WTC11 (cell line): ENCODE data around the gene HPDL.
"Not testable (repeated sequence)": the region's sequence is repeated elsewhere in the genome, so short reads cannot be mapped to it uniquely, and the experiment has no call there.

Experiments
- CREB1 ChIP-seq: sonication (generic); formaldehyde crosslinking; IDR thresholded peaks from 2 replicates; pipeline ENCODE4 v1.8.0; 2023; ENCODE audit warnings: mild to moderate bottlenecking, missing genetic modification reagents
- FOXJ3 ChIP-seq: sonication (generic); formaldehyde crosslinking; IDR thresholded peaks from 2 replicates; pipeline ENCODE4 v1.9.0; 2021; ENCODE audit warnings: missing genetic modification reagents, mild to moderate bottlenecking, borderline replicate concordance
- KAT7 ChIP-seq: sonication (generic); formaldehyde crosslinking; IDR thresholded peaks from 2 replicates; pipeline ENCODE4 v1.8.1; 2023; ENCODE audit warnings: missing genetic modification reagents, mild to moderate bottlenecking, borderline replicate concordance
- NFE2L1 ChIP-seq: sonication (generic); formaldehyde crosslinking; IDR thresholded peaks from 2 replicates; pipeline ENCODE4 v1.8.1; 2023; ENCODE audit warnings: missing genetic modification reagents
- NR1H2 ChIP-seq: sonication (generic); formaldehyde crosslinking; IDR thresholded peaks from 2 replicates; pipeline ENCODE4 v1.9.0; 2021; ENCODE audit warnings: mild to moderate bottlenecking, moderate library complexity, missing genetic modification reagents
- TP53 ChIP-seq: sonication (generic); formaldehyde crosslinking; IDR thresholded peaks from 2 replicates; pipeline ENCODE4 v1.8.1; 2023; ENCODE audit warnings: mild to moderate bottlenecking, missing genetic modification reagents
- TF ChIP-seq, protein P1 (sequence below): fragments of 200-600 bp; IDR thresholded peaks from 2 replicates; pipeline ENCODE4 v1.8.0; 2022; ENCODE audit warnings: antibody characterized with exemption
- TF ChIP-seq, protein P2 (sequence below): fragments of 250-450 bp; sonication (Bioruptor Pico); IDR thresholded peaks from 2 replicates; pipeline ENCODE4 v2.1.2; 2022; ENCODE audit warnings: mild to moderate bottlenecking, moderate library complexity
- TF ChIP-seq, protein P3 (sequence below): sonication (generic); formaldehyde crosslinking; IDR thresholded peaks from 2 replicates; pipeline ENCODE4 v1.8.0; 2022; ENCODE audit warnings: mild to moderate bottlenecking, missing genetic modification reagents
- TF ChIP-seq, protein P4 (sequence below): sonication (generic); formaldehyde crosslinking; IDR thresholded peaks from 2 replicates; pipeline ENCODE4 v1.8.1; 2023; ENCODE audit warnings: mild to moderate bottlenecking, missing genetic modification reagents, moderate library complexity
- TF ChIP-seq, protein P5 (sequence below): sonication (generic); formaldehyde crosslinking; conservative IDR thresholded peaks from 2 replicates; pipeline ENCODE4 v1.8.1; 2022; ENCODE audit warnings: mild to moderate bottlenecking, missing genetic modification reagents
- TF ChIP-seq, protein P6 (sequence below): sonication (generic); formaldehyde crosslinking; IDR thresholded peaks from 2 replicates; pipeline ENCODE4 v1.8.0; 2022; ENCODE audit warnings: mild to moderate bottlenecking, missing genetic modification reagents

DNA sequence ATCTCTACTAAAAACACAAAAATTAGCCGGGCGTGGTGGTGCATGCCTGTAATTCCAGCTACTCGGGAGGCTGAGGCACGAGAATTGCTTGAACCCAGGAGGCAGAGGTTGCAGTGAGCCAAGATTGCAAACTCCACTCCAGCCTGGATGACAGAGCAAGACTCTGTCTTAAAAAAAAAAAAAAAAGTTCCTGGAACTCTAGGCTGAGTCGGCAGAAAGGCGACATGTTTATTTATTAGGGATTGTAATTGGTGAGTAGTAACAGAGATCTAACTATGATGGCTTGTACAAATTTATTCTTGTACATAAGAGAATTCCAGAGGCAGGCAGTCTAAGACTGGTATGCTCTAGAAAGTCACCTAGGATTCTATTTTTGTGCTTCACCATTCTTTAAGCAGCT is 35.7 kb upstream of the HPDL start:
- not testable (repeated sequence) for TF ChIP-seq KAT7; NR1H2; TP53 (CRISPR knock-in tag); CREB1 (CRISPR knock-in tag); FOXJ3 (CRISPR knock-in tag); NFE2L1 (CRISPR knock-in tag)
- TF ChIP-seq, protein P1, sequence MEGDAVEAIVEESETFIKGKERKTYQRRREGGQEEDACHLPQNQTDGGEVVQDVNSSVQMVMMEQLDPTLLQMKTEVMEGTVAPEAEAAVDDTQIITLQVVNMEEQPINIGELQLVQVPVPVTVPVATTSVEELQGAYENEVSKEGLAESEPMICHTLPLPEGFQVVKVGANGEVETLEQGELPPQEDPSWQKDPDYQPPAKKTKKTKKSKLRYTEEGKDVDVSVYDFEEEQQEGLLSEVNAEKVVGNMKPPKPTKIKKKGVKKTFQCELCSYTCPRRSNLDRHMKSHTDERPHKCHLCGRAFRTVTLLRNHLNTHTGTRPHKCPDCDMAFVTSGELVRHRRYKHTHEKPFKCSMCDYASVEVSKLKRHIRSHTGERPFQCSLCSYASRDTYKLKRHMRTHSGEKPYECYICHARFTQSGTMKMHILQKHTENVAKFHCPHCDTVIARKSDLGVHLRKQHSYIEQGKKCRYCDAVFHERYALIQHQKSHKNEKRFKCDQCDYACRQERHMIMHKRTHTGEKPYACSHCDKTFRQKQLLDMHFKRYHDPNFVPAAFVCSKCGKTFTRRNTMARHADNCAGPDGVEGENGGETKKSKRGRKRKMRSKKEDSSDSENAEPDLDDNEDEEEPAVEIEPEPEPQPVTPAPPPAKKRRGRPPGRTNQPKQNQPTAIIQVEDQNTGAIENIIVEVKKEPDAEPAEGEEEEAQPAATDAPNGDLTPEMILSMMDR = not testable (repeated sequence)
- TF ChIP-seq, protein P2, sequence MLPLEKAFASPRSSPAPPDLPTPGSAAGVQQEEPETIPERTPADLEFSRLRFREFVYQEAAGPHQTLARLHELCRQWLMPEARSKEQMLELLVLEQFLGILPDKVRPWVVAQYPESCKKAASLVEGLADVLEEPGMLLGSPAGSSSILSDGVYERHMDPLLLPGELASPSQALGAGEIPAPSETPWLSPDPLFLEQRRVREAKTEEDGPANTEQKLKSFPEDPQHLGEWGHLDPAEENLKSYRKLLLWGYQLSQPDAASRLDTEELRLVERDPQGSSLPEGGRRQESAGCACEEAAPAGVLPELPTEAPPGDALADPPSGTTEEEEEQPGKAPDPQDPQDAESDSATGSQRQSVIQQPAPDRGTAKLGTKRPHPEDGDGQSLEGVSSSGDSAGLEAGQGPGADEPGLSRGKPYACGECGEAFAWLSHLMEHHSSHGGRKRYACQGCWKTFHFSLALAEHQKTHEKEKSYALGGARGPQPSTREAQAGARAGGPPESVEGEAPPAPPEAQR (CRISPR knock-in tag) = not testable (repeated sequence)
- TF ChIP-seq, protein P3, sequence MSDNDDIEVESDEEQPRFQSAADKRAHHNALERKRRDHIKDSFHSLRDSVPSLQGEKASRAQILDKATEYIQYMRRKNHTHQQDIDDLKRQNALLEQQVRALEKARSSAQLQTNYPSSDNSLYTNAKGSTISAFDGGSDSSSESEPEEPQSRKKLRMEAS (CRISPR knock-in tag) = not testable (repeated sequence)
- TF ChIP-seq, protein P4, sequence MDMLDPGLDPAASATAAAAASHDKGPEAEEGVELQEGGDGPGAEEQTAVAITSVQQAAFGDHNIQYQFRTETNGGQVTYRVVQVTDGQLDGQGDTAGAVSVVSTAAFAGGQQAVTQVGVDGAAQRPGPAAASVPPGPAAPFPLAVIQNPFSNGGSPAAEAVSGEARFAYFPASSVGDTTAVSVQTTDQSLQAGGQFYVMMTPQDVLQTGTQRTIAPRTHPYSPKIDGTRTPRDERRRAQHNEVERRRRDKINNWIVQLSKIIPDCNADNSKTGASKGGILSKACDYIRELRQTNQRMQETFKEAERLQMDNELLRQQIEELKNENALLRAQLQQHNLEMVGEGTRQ = not testable (repeated sequence)
- TF ChIP-seq, protein P5, sequence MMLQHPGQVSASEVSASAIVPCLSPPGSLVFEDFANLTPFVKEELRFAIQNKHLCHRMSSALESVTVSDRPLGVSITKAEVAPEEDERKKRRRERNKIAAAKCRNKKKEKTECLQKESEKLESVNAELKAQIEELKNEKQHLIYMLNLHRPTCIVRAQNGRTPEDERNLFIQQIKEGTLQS = not testable (repeated sequence)
- TF ChIP-seq, protein P6, sequence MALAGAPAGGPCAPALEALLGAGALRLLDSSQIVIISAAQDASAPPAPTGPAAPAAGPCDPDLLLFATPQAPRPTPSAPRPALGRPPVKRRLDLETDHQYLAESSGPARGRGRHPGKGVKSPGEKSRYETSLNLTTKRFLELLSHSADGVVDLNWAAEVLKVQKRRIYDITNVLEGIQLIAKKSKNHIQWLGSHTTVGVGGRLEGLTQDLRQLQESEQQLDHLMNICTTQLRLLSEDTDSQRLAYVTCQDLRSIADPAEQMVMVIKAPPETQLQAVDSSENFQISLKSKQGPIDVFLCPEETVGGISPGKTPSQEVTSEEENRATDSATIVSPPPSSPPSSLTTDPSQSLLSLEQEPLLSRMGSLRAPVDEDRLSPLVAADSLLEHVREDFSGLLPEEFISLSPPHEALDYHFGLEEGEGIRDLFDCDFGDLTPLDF (CRISPR knock-in tag) = not testable (repeated sequence)
